CD4-positive, alpha-beta memory T cell (primary cell): Measurements from ENCODE around the gene DPM2. TPM values are rescaled to one million over a fixed set of nuclear protein-coding genes. Genes with fewer than 3 reads are reported as not detected.

ENCODE experiments used
- CTCF ChIA-PET: fragments of 350-600 bp; sonication (Branson Sonifier 250); formaldehyde crosslinking; loops from one replicate; lab custom pipeline; 2021; ENCODE audit warnings: inconsistent platforms; ENCODE audit not compliant: partially characterized antibody; lab: Charles Lee
- POLR2A ChIA-PET: fragments of 350-600 bp; sonication (Branson Sonifier 250); formaldehyde crosslinking; loops from one replicate; lab custom pipeline; 2021; ENCODE audit not compliant: partially characterized antibody; lab: Charles Lee
- DNase-seq, 5 donors: peaks; one replicate each; pipeline versions ENCODE4 v3.0.0 to v3.0.0-alpha.2; 2020 to 2022; ENCODE audit warnings: mixed read lengths in 1 of 5
- H3K27ac ChIP-seq: one replicate; pipeline ENCODE4 v1.7.0; 2013; ENCODE audit warnings: low read depth, low read length
- H3K27me3 ChIP-seq: 2 replicates; pipeline ENCODE4 v1.7.0; 2013; ENCODE audit warnings: mild to moderate bottlenecking, low read length, moderate library complexity; ENCODE audit not compliant: insufficient read depth
- H3K36me3 ChIP-seq: 2 replicates; pipeline ENCODE4 v1.7.0; 2013; ENCODE audit warnings: mild to moderate bottlenecking, low read length, moderate library complexity; ENCODE audit not compliant: insufficient read depth
- H3K4me1 ChIP-seq: 2 replicates; pipeline ENCODE4 v1.7.0; 2013; ENCODE audit warnings: mild to moderate bottlenecking, low read length, moderate library complexity; ENCODE audit not compliant: insufficient read depth
- H3K4me3 ChIP-seq, 2 donors: one replicate each; pipeline ENCODE4 v1.7.0; 2013; ENCODE audit warnings: low read length in 2 of 2, mild to moderate bottlenecking in 1 of 2
- H3K9me3 ChIP-seq, 2 donors: one replicate each; pipeline ENCODE4 v1.7.0; 2013; ENCODE audit warnings: low read length in 2 of 2, control low read depth in 1 of 2; ENCODE audit not compliant: control insufficient read depth in 1 of 2
- H3K27ac Mint-ChIP-seq, 7 donors: one replicate each; pipeline ENCODE4 v1.8.0; 2020 to 2021; ENCODE audit warnings: mixed read lengths in 7 of 7, mild to moderate bottlenecking in 6 of 7, inconsistent platforms in 3 of 7, moderate library complexity in 3 of 7
- H3K27me3 Mint-ChIP-seq, 2 donors: one replicate each; pipeline ENCODE4 v1.8.0; 2020 to 2021; ENCODE audit warnings: mixed read lengths in 2 of 2
- H3K36me3 Mint-ChIP-seq, 2 donors: one replicate each; pipeline ENCODE4 v1.8.0; 2020 to 2021; ENCODE audit warnings: mixed read lengths in 2 of 2, inconsistent platforms in 1 of 2, mild to moderate bottlenecking in 1 of 2
- H3K4me1 Mint-ChIP-seq, 4 donors: one replicate each; pipeline ENCODE4 v1.8.0; 2020 to 2021; ENCODE audit warnings: mixed read lengths in 4 of 4, mild to moderate bottlenecking in 1 of 4
- H3K4me3 Mint-ChIP-seq, 8 donors: one replicate each; pipeline ENCODE4 v1.8.0; 2020 to 2021; ENCODE audit warnings: mixed read lengths in 8 of 8, mild to moderate bottlenecking in 7 of 8, moderate library complexity in 6 of 8, inconsistent platforms in 3 of 8
- H3K9me3 Mint-ChIP-seq, 8 donors: one replicate each; pipeline ENCODE4 v1.8.0; 2020 to 2021; ENCODE audit warnings: mixed read lengths in 8 of 8, mild to moderate bottlenecking in 5 of 8, inconsistent platforms in 3 of 8, moderate library complexity in 1 of 8
- intact Hi-C: fragments of 100-400 bp; cut with micrococcal nuclease; formaldehyde crosslinking; loops from one replicate; pipeline ENCODE4 v1.15.1; 2023
- polyA plus RNA-seq, 2 donors: library from polyadenylated mRNA; unstranded; fragments of 300-500 nt; fragmentation: Illumina TruSeq; gene quantifications; one replicate each; pipeline ENCODE4 v1.2.3, GENCODE V29; 2021
- total RNA-seq, 2 experiments: library from RNA; stranded (reverse); gene quantifications; one replicate each; pipeline ENCODE4 v1.2.3, GENCODE V29; 2021

The DPM2 gene
- total and polyA plus RNA-seq, 4 experiments from 2014 or later = 37.0 to 43.1 (median 40.3) TPM

- Mint-ChIP-seq H3K27ac (peak overlapping the region; percentile 37 to 97 (median 88)), H3K4me3 (peak overlapping the region in 7 of 8 donors; percentile 25 to 86 (median 73)), H3K27me3 (no peaks in the 10 kb centered on the region), H3K9me3 (no peaks in the 10 kb centered on the region), H3K36me3 (peaks cover 30 to 54% of the 10 kb centered on the region in 2 donors), H3K4me1 (peaks cover 66 to 100% (median 89%) of the 10 kb centered on the region in 4 donors)
- Histone ChIP-seq H3K4me1 (peaks cover 100% of the 10 kb centered on the region), H3K27ac (peak overlapping the region; percentile 37), H3K9me3 (no peaks in the 10 kb centered on the region), H3K36me3 (peaks cover 6% of the 10 kb centered on the region), H3K4me3 (no peak overlapping the region), H3K27me3 (no peaks in the 10 kb centered on the region)
- DNase-seq = no peak
- ChIA-PET POLR2A (interaction anchor here (1.2 to 36.2 kb wide), 4 partner anchors 1 to 64 kb away, joined by 4 to 1317 read pairs (median 482); partner anchors contain the start of gene EEIG1), CTCF (interaction anchor here (0.8 to 13.9 kb wide), 4 partner anchors 9 to 107 kb away, joined by 3 to 300 read pairs (median 6); no protein-coding TSS in a partner anchor)
- intact Hi-C loops = no loop called here
These were observed 24.6 kb upstream of the DPM2 start for GRCh38 chr9:127962278-127962677.

GRCh38 chr9:127961613-127962155 lies 24.0 kb upstream of the DPM2 start:
- H3K4me3 Mint-ChIP-seq = peak overlapping the region in 7 of 8 donors; percentile 34 to 86 (median 73)
- ChIA-PET CTCF (interaction anchor here (0.8 to 13.9 kb wide), 5 partner anchors 9 to 108 kb away, joined by 3 to 300 read pairs (median 8); partner anchors contain the start of gene EEIG1), POLR2A (interaction anchor here (0.7 to 36.2 kb wide), 7 partner anchors 9 to 64 kb away, joined by 3 to 1317 read pairs (median 3); partner anchors contain the start of gene EEIG1)
- peak overlapping the region; percentile 37 for H3K27ac ChIP-seq
- no peaks in the 10 kb centered on the region for H3K27me3 ChIP-seq
- intact Hi-C loops = no loop called here
- H3K27me3 Mint-ChIP-seq = no peaks in the 10 kb centered on the region
- peaks cover 6% of the 10 kb centered on the region for H3K36me3 ChIP-seq
- no peaks in the 10 kb centered on the region for H3K9me3 ChIP-seq
- no peaks in the 10 kb centered on the region for H3K9me3 Mint-ChIP-seq
- no peak for DNase-seq
- H3K4me3 ChIP-seq = no peak overlapping the region
- H3K36me3 Mint-ChIP-seq = peaks cover 30 to 54% of the 10 kb centered on the region in 2 donors
- H3K4me1 ChIP-seq = peaks cover 100% of the 10 kb centered on the region
- peak overlapping the region; percentile 85 to 97 (median 91) for H3K27ac Mint-ChIP-seq
- peaks cover 64 to 100% (median 86%) of the 10 kb centered on the region in 4 donors for H3K4me1 Mint-ChIP-seq

DNA sequence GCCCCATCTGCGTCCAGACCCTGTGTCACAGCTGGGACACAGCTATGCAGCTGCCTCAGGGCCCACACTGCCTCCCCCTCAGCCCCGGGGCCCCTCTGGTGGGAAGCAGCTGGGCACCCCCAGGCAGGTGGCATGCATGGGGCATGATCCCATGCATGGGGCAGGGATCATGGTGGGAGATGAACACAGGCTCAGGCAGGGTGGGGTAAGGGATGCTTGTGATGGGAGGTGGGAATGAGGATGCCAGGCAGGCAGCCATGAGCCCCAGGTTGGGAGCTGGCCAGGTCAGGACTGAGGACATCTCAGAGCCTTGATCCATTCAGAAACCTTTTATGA lies 23.5 kb upstream of the DPM2 start:
- peaks cover 61 to 99% (median 83%) of the 10 kb centered on the region in 4 donors for H3K4me1 Mint-ChIP-seq

DNA sequence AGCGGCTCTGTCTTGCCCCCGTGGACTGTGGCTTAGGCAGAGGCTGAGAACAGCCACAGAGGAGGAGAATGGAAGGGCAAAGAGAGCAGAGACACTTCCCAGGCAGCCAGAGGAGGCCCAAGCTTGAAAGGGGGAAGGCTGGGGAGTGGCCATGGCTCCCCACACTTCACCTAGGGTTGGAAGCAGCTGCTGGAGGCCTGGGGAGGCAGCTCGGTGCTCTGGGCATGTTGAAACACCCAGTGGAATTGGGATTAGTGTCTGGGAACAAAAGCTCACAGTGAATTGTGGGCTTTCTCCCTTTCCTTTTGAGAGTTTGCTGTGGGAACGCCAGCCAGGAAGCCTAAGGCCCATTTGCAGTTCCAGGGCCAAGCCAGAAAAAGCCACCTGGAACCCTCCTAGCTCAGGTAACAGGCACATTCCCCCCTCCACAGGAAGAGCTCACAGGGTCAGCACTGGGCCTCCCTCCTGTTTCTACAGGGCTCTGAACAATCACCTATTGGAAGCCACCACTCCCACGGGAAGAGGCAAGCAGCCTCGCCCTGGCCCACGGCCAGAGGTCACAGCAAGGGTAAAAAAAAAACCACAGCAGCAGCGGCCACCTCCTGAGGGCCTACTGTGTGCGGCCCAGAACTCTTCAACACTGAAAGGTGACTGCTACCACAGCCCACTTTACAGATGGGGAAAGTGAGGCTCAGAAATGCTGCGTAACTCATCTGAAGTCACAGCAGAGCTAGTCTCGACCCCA lies 22.9 kb upstream of the DPM2 start:
- no peaks in the 10 kb centered on the region for H3K9me3 Mint-ChIP-seq
- H3K36me3 Mint-ChIP-seq = peaks cover 30 to 56% of the 10 kb centered on the region in 2 donors
- Histone ChIP-seq H3K36me3 (peaks cover 6% of the 10 kb centered on the region), H3K27ac (peak overlapping the region; percentile 37), H3K9me3 (no peaks in the 10 kb centered on the region), H3K4me3 (no peak overlapping the region), H3K27me3 (no peaks in the 10 kb centered on the region), H3K4me1 (peaks cover 100% of the 10 kb centered on the region)
- peaks cover 65 to 99% (median 83%) of the 10 kb centered on the region in 4 donors for H3K4me1 Mint-ChIP-seq
- H3K4me3 Mint-ChIP-seq = peak overlapping the region in 7 of 8 donors; percentile 35 to 74 (median 62)
- intact Hi-C loops = no loop called here
- CTCF ChIA-PET = interaction anchor here (1.0 to 13.9 kb wide), 6 partner anchors 10 to 75 kb away, joined by 3 to 300 read pairs (median 6); partner anchors contain the start of gene EEIG1
- no peaks in the 10 kb centered on the region for H3K27me3 Mint-ChIP-seq
- POLR2A ChIA-PET = interaction anchor here (1.0 to 36.2 kb wide), 6 partner anchors 8 to 66 kb away, joined by 3 to 1317 read pairs (median 4); partner anchors contain the start of gene EEIG1
- peak overlapping the region; percentile 79 to 97 (median 92) for H3K27ac Mint-ChIP-seq
- DNase-seq = no peak

More for the DNA sequence above, 23.5 kb upstream of the DPM2 start:
- peak overlapping the region in 6 of 8 donors; percentile 34 to 86 (median 65) for H3K4me3 Mint-ChIP-seq
- H3K27ac Mint-ChIP-seq = peak overlapping the region; percentile 85 to 97 (median 91)
- ChIA-PET POLR2A (interaction anchor here (0.7 to 36.2 kb wide), 6 partner anchors 9 to 65 kb away, joined by 3 to 1317 read pairs (median 3); partner anchors contain the start of gene EEIG1), CTCF (interaction anchor here (1.4 to 13.9 kb wide), 5 partner anchors 10 to 75 kb away, joined by 4 to 300 read pairs (median 8); partner anchors contain the start of gene EEIG1)
- Histone ChIP-seq H3K36me3 (peaks cover 6% of the 10 kb centered on the region), H3K27ac (peak overlapping the region; percentile 37), H3K4me3 (no peak overlapping the region), H3K27me3 (no peaks in the 10 kb centered on the region), H3K9me3 (no peaks in the 10 kb centered on the region), H3K4me1 (peaks cover 100% of the 10 kb centered on the region)
- DNase-seq = no peak
- no peaks in the 10 kb centered on the region for H3K9me3 Mint-ChIP-seq
- H3K36me3 Mint-ChIP-seq = peaks cover 30 to 54% of the 10 kb centered on the region in 2 donors
- intact Hi-C loops = no loop called here
- H3K27me3 Mint-ChIP-seq = no peaks in the 10 kb centered on the region

DNA sequence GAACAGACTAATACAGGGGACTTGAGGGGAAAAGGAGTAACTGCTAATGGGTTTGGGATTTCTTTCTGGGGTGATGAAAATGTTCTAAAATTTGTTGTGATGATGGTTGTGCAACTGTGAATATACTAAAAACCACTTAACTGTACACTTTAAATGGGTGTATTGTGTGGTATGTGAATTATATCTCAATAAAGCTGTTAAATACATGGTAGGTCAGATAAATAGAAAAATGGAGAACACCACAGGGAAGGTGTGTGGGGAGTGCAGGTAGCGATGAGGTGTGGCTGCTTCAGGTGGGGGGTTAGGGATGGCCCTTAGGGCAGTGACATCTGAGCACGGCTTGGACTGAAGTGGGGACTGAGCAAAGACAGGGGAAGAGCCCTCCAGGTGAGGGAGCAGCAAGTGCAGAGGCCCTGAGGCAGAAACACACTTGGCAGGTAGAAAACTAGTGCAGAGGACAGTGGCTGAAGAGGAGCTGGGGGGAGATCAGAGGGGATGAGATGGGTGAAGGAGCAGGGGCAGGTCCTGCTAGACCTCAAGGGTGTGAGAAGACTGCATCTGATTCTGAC lies 22.3 kb upstream of the DPM2 start:
- POLR2A ChIA-PET = interaction anchor here (0.9 to 36.2 kb wide), 5 partner anchors 14 to 66 kb away, joined by 3 to 1317 read pairs (median 6); partner anchors contain the start of genes DPM2 and EEIG1
- peaks cover 30 to 54% of the 10 kb centered on the region in 2 donors for H3K36me3 Mint-ChIP-seq
- no peak overlapping the region for H3K4me3 ChIP-seq

GRCh38 chr9:127959398-127959797 lies 21.7 kb upstream of the DPM2 start:
- peak overlapping the region; percentile 14 for H3K27ac ChIP-seq
- H3K27me3 ChIP-seq = no peaks in the 10 kb centered on the region
- CTCF ChIA-PET = interaction anchor here (1.3 to 13.9 kb wide), 5 partner anchors 11 to 76 kb away, joined by 3 to 300 read pairs (median 8); no protein-coding TSS in a partner anchor
- Mint-ChIP-seq H3K27me3 (no peaks in the 10 kb centered on the region), H3K36me3 (peaks cover 30 to 54% of the 10 kb centered on the region in 2 donors), H3K4me1 (peaks cover 67 to 99% (median 85%) of the 10 kb centered on the region in 4 donors), H3K9me3 (no peaks in the 10 kb centered on the region), H3K27ac (peak overlapping the region; percentile 79 to 97 (median 90)), H3K4me3 (peak overlapping the region; percentile 12 to 70 (median 58))
- peaks cover 6% of the 10 kb centered on the region for H3K36me3 ChIP-seq
- intact Hi-C loops = loop anchor here (5.0 kb wide), 1 partner anchor 123 kb away; no protein-coding TSS in a partner anchor
- H3K9me3 ChIP-seq = no peaks in the 10 kb centered on the region
- H3K4me1 ChIP-seq = peaks cover 100% of the 10 kb centered on the region
- DNase-seq = peak in 1 of 5 donors; percentile 46
- no peak overlapping the region for H3K4me3 ChIP-seq
- POLR2A ChIA-PET = interaction anchor here (0.9 to 36.2 kb wide), 4 partner anchors 14 to 67 kb away, joined by 3 to 1317 read pairs (median 244); partner anchors contain the start of genes DPM2 and EEIG1

More for the DNA sequence above, 22.3 kb upstream of the DPM2 start:
- peak overlapping the region; percentile 79 to 97 (median 90) for H3K27ac Mint-ChIP-seq
- H3K9me3 Mint-ChIP-seq = no peaks in the 10 kb centered on the region
- CTCF ChIA-PET = interaction anchor here (1.0 to 13.9 kb wide), 6 partner anchors 11 to 76 kb away, joined by 3 to 300 read pairs (median 6); partner anchors contain the start of gene EEIG1
- no peak for DNase-seq
- Histone ChIP-seq H3K9me3 (no peaks in the 10 kb centered on the region), H3K36me3 (peaks cover 6% of the 10 kb centered on the region), H3K27me3 (no peaks in the 10 kb centered on the region), H3K4me1 (peaks cover 100% of the 10 kb centered on the region), H3K27ac (peak overlapping the region; percentile 37)
- H3K4me3 Mint-ChIP-seq = peak overlapping the region in 7 of 8 donors; percentile 53 to 74 (median 66)
- peaks cover 65 to 99% (median 83%) of the 10 kb centered on the region in 4 donors for H3K4me1 Mint-ChIP-seq
- H3K27me3 Mint-ChIP-seq = no peaks in the 10 kb centered on the region
- intact Hi-C loops = loop anchor here (5.0 kb wide), 1 partner anchor 122 kb away; no protein-coding TSS in a partner anchor
